ENCODE measurements around the gene GALNT10.

DNA sequence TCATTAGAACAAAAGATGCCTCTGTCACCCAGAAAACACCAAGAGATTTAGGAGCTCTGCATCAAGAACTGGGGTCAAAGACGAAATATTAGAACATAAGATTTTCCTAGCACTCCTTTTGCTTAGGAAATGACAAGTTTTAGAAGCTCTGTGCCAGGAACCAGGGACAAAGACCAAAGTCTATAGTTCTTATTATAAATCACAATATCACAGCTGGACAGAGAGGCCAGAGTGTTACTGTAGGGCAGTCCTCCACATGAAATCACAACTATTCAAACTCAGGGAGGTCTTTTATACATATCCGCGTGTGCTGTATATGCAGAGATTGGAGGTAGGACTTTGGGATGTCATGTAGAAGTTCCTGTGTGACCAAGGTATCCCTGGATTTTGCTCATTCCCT, 138.5 kb downstream of the GALNT10 start:
- TF ChIP-seq HDAC1 (IDR thresholded peaks at IDR 0.05) (no peak), SIN3A (IDR thresholded peaks at IDR 0.05; ENCODE audit: borderline replicate concordance in 2 of 2, control insufficient read depth in 1 of 2, low read depth in 2 of 2, low read length in 2 of 2) (no peak), THAP7 (CRISPR knock-in tag; IDR thresholded peaks at IDR 0.05) (no peak), RNF219 (CRISPR knock-in tag; IDR thresholded peaks at IDR 0.05) (no peak), POLR2AphosphoS5 (IDR thresholded peaks at IDR 0.05; ENCODE audit: control insufficient read depth, insufficient read depth, low read depth, low read length) (no peak), EP300 (IDR thresholded peaks at IDR 0.05; ENCODE audit: low read length) (no peak), NRF1 (conservative IDR thresholded peaks at IDR 0.05 in 1 of 2, IDR thresholded peaks at IDR 0.05 in 1 of 2) (no peak), NCOA2 (IDR thresholded peaks at IDR 0.05; ENCODE audit: partially characterized antibody in 2 of 2) (no peak), ZFP36 (IDR thresholded peaks at IDR 0.05; ENCODE audit: low read depth, low read length, partially characterized antibody) (no peak), ZNF274 (IDR thresholded peaks at IDR 0.05; ENCODE audit: borderline replicate concordance, low read depth, low read length) (no peak)
- TF ChIP-seq, protein P1, sequence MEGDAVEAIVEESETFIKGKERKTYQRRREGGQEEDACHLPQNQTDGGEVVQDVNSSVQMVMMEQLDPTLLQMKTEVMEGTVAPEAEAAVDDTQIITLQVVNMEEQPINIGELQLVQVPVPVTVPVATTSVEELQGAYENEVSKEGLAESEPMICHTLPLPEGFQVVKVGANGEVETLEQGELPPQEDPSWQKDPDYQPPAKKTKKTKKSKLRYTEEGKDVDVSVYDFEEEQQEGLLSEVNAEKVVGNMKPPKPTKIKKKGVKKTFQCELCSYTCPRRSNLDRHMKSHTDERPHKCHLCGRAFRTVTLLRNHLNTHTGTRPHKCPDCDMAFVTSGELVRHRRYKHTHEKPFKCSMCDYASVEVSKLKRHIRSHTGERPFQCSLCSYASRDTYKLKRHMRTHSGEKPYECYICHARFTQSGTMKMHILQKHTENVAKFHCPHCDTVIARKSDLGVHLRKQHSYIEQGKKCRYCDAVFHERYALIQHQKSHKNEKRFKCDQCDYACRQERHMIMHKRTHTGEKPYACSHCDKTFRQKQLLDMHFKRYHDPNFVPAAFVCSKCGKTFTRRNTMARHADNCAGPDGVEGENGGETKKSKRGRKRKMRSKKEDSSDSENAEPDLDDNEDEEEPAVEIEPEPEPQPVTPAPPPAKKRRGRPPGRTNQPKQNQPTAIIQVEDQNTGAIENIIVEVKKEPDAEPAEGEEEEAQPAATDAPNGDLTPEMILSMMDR (IDR thresholded peaks at IDR 0.05 in 2 of 3, conservative IDR thresholded peaks at IDR 0.05 in 1 of 3; ENCODE audit: insufficient read depth in 2 of 3, low read depth in 1 of 3, low read length in 3 of 3), result no peak
- TF ChIP-seq, protein P2, sequence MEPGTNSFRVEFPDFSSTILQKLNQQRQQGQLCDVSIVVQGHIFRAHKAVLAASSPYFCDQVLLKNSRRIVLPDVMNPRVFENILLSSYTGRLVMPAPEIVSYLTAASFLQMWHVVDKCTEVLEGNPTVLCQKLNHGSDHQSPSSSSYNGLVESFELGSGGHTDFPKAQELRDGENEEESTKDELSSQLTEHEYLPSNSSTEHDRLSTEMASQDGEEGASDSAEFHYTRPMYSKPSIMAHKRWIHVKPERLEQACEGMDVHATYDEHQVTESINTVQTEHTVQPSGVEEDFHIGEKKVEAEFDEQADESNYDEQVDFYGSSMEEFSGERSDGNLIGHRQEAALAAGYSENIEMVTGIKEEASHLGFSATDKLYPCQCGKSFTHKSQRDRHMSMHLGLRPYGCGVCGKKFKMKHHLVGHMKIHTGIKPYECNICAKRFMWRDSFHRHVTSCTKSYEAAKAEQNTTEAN (CRISPR knock-in tag; IDR thresholded peaks at IDR 0.05), result no peak
- TF ChIP-seq, protein P3, sequence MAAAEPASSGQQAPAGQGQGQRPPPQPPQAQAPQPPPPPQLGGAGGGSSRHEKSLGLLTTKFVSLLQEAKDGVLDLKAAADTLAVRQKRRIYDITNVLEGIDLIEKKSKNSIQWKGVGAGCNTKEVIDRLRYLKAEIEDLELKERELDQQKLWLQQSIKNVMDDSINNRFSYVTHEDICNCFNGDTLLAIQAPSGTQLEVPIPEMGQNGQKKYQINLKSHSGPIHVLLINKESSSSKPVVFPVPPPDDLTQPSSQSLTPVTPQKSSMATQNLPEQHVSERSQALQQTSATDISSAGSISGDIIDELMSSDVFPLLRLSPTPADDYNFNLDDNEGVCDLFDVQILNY (CRISPR knock-in tag; IDR thresholded peaks at IDR 0.05), result no peak
- TF ChIP-seq, protein P4, sequence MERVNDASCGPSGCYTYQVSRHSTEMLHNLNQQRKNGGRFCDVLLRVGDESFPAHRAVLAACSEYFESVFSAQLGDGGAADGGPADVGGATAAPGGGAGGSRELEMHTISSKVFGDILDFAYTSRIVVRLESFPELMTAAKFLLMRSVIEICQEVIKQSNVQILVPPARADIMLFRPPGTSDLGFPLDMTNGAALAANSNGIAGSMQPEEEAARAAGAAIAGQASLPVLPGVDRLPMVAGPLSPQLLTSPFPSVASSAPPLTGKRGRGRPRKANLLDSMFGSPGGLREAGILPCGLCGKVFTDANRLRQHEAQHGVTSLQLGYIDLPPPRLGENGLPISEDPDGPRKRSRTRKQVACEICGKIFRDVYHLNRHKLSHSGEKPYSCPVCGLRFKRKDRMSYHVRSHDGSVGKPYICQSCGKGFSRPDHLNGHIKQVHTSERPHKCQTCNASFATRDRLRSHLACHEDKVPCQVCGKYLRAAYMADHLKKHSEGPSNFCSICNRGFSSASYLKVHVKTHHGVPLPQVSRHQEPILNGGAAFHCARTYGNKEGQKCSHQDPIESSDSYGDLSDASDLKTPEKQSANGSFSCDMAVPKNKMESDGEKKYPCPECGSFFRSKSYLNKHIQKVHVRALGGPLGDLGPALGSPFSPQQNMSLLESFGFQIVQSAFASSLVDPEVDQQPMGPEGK (CRISPR knock-in tag; IDR thresholded peaks at IDR 0.05; ENCODE audit: borderline replicate concordance), result no peak

All from K562 (cell line).